HG02840 (cell line): ENCODE measurements around the gene KRT32.

ENCODE experiments used
- ATAC-seq: cut with Tn5 transposase; IDR thresholded peaks from one replicate; pipeline ENCODE4 v1.9.1; 2021; ENCODE audit warnings: mild to moderate bottlenecking, moderate library complexity, moderate number of reproducible peaks; ENCODE audit not compliant: unreplicated experiment, low FRiP score

KRT32 gene

DNA sequence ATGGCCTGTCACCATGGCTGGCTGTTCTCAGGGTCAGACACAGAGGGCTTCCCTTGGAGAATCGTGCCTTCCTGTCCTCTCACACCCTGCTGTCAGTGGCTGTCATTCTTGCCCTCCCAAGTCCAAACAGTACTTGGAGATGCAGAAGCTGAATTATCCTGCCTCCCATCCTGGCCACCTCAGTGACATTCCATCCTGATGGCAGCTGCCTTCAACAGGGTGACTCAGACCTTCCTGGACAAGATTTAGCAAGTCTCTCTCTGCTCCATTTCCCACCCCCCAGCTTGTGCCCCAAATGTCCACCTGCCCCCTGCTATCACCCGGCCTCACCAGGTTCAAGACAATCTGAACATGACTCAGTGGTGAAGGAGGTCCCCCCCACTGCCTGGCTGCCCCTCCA is 27.3 kb upstream of the KRT32 start:
- ATAC-seq = no peak

DNA sequence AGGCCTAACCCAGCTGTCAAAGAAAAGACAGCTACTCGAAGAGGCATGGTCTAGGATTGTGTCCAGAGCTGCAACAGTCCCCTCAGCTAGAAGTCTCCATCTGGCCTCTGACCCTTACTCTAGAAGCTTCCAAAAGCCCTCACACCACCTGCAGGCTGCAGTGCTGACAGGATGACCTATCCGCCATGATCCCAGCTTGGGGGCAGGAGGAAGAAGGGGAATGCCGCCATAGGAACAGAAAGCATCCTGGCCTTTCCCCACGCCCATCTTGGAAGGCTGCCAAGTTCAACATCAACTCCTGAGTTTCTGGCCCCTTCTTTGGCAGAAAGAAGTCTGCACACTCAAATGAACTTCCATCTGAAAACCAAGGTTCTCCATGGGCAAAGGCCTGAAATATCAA is 25.6 kb upstream of the KRT32 start:
- ATAC-seq = no peak

DNA sequence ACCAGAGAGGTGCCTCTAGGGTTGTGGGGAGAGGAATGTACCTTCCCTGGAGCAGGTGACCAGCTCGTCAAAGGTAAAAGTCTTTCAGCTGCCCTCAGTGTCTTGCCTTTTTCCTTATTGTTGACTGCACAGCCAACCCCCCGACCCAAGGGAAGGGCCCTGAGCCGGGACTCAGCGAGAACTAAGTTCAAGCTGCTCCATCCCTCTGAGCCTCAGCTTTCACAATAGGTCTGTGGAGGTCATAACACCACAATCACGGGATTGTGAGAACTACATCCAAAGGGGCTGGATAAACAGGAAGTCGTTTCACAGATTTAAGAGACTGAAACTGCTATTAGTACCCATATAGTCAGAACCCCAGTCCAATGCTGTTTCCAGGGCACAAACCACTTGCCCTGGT is 25.2 kb upstream of the KRT32 start:
- ATAC-seq = no peak

DNA sequence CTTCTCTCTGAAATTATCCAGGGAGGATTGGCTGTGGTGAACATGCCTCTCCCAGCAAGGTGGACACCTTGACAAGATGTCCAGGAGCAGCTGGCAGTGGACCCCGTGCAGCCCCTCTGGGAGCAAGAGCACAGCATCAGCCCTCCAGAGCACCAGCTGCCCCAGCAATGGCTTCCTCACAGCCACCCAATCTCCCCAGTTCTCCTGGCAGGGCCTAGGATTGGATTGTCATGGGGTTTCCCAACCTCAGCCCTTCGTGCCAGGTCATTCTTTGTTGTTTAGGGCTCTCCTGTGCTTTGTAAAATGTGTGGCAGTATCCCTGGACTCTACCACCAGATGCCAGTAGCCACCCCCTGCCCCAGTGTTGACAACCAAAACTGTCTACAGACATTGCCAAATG is 24.3 kb upstream of the KRT32 start:
- no peak for ATAC-seq

DNA sequence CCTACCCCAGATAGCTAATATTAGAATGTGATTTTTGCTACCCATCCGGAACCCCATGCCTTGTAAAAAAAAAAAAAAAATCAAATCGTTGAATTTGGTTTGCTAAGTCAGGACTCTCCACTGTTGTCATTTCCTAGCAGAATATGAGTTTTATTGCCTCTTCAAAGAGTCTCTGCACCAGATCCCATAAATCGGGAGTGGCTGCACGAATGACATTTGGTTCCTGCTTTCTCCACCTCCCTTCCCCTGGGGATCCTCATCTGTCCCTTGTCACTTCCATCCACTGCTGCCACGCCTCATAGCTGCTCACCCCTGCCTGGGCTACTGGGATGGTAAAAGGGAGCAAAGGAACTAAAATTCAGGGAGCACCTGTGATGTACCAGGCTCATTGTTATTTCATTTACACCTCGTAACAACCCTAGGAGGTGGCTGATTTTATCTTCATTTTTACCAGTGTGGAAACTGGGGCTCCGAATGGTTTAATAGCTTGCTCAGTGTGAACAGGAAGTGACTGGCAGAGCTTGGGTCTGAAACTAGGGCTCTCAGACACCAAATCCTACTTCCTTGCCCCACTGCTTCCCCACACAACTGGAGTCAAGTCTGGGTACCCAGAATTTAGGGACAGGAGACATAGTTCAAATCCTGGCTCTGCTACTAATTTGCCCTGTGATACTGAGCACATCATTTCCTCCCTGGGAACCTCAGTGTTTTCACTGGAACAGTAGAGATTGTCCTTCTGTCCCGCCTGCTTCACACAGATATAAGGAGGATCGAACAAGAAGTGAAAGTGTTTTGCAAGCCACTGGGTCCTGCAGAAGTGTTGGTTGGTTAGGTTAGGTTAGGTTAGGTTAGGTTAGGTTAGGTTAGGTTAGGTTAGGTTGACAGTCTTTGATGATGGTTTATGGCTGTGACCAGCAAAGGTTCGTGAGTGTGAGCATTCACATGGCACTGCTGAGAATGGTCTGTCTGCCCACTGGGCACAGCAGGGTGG is 23.1 kb upstream of the KRT32 start:
- ATAC-seq = no peak

DNA sequence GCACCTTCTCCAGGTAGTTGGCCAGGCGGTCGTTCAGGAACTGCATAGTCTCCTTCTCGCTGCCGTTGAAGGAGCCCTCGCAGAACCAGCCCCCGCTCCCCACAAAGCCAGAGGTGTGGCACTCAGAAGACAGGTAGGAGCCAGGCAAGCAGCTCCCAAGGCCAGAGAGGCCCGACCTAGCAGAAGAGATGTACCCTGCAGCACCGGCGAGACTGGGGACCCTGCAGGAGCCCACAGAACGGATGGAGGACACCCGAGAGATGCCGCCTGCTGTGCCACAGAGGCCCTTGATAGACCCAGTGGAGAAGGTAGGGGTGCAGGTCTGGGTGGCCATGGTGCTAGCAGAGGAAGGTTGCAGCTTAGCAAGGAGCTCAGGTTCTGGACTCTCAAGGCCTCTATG is 22.3 kb upstream of the KRT32 start, which contains the start of gene KRT36:
Gene KRT36, minus strand, starts transcription at position 380 of the 400 bp plus-strand sequence. Its CDS starts 46 bp downstream, at position 334.
- no peak for ATAC-seq

DNA sequence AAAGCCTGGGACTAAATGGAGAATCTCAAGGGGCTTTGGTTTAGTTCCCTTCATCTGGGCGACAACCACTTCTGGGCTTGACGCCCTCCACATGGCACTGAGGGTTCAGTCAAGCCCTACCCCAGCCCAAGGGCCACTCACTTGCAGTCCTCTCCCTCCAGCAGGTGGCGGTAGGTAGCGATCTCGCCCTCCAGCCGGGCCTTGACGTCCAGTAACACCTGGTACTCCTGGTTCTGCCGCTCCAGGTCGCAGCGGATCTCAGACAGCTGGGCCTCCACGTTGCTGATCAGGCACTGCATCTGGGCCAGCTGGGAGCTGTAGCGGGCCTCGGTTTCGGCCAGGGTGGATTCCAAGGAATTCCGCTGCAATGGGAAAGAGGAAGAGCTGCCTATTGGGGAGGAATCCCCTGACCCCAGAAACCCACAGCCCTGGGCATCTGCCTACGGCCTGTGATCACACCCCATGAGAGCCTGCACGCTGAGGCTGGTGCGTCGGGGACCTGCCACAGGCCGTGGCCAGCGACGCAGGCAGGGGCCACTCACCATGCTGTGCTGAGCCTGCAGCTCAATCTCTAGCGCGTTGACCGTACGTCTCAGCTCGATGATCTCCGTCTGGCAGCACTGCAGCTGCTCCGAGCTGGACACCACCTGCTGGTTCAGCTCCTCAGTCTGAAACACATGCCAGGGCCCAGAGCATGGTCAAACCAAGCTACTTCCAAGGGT is 19.8 kb upstream of the KRT32 start:
- no peak for ATAC-seq

DNA sequence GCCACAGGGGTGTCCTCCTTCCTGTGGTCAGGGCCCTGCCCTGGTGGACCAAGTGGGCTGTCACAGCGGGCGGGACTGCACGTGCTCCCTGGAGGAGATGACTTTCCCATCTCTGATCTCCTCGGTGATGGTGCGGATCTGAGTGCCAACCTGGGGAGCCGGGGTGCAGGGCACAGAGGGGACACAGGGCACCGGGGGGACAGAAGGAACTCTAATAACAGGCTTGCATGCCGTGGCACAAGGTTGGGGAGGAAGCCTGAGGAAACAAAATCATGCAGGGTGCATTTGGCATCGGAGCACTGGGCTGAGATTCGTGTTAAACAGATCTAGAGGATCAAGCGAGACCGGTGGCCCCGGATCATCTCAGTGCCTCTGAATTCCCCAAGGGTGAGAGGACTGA is 19.1 kb upstream of the KRT32 start:
- ATAC-seq = no peak

DNA sequence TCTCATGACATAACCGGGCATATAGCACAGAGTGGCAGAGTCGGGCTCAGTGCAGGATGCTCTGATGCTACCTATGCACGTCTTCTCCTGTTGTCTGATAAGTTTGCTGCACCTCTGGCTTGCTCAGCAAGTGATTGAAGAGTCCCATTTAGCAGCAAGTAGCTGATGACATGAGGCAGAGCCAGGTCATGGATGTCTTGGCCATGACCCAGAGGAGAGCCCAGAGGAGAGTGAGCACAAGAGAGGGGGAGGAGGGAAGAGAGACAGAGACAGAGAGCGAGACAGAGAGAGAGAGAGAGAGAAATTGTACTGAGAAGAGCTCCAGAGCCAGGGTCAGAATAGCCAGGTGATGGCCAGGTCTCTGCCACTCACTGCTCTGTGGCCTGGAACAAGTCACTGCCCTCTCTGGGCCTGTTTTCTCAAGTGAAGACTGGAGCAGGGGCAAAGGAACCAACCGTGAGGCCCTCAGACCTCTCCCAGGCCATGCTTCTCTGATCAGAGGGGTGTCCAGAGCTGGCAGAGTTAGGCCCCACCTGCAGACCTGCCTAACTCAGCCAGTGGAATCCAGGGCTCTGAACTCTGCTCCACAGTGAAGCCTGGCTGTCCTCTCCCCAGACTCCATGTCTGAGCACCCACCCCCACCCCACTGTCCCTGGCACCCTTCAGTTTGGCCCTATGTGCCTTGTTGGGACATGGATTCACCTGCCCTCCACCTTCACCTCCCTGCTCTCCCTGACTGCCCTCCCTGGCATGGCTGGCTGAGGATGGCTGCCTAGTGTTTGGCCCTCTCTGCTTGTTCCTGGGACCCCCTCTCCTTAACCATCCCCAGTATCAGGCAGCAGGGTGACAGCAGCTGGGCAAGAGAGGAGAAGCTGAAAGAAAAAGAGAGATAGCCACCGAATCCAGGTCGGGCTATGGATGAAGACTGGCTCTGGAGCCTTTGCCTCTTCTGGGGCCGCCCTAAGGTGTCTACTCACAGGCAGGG is 18.0 kb upstream of the KRT32 start:
- ATAC-seq = no peak

DNA sequence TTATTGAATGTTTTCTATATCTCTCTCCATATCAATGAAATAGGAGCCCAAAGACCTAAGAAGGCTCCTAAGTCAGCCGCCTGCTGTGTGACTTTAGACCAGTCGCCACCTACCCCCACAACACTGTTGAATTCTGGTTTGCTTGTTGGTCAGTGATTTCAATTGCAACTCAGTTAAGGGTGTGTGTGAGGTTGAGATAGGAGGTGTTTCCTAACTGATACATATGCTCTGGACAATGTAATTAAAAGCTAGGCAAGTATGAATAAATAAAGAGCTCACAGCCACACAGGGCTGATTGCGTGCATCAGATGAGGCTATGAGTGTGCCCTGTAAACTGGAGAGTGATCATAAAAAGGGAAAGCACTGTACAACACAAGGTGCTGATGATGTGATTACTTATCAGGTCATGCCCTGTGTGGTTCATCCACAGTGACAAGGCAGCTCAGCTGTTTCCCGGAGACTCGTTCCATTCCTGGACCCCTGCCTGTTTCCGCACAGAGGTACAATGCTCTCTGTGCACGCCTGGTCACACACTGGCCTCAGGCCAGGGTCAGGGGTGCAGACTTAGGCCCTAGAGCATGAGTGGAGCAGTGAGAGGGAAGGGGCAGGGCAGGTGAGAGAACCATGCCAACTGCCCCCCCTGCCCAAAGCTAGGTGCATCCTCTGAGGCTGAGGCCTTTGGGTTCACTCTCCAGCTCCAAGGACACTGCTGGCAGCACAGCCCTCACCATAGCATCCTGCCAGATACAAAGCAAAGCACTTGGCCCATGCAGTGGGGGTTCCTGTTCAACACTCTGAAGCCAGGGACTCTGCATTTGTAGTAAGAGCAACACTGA is 17.0 kb upstream of the KRT32 start:
- ATAC-seq = no peak

DNA sequence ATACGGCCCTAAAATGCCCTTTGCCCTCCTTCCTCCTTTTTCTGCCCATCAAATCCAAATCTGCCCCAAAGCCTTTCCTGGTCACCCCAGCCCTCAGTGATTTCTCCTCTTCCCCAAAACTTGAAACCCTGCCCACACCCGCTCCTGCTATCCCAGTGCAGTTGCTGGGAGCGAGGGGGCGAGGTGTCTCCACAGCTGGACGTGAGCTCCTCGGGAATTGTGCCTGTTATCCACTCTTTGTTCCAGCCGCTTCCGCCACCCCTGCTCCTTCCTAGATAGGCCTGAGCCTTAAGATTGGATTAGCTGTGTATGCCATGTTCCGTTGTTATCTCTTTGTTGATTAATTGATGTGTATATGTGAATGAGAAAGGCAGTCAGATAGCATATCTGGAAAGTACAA is 16.3 kb upstream of the KRT32 start:
- no peak for ATAC-seq

DNA sequence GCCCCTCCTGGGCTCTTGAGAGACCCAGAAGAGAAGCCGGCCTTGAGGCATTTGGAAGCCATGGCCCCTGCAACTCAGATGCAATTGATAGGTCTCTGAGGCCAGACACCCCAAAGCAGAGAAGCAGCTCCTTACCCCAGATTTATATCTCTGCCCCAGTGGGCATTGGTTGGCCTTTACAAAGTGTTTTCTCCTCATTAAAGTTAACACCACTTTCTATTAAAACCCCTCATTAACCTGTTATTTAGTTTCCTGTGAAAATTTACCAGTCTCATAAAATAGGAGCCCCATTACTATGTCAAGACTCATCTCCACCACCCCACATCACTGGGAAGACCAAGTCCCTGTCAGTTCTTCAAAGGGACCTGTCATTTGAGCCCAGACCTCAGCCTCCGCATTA is 13.8 kb upstream of the KRT32 start, which contains the start of gene KRT35:
Gene KRT35, minus strand, starts transcription at position 116 of the 400 bp plus-strand sequence. Its CDS starts 54 bp downstream, at position 62.
- ATAC-seq = no peak

DNA sequence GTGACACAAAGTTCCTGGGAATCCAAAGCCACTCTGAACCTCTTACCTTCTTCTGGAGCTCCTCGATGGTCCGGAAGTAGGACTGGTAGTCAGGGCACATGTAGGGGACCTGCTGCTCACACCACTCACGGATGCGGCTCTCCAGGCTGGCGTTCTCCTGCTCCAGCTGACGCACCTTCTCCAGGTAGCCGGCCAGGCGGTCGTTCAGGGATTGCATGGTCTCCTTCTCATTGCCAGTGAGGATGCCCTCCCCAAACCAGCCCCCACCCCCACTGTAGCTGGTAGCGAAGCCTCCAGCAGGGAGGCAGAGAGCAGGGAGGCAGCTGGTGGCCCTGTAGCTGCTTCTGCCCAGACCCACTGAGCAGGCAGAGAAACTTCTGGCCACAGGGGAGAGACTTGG is 13.4 kb upstream of the KRT32 start:
- no peak for ATAC-seq

DNA sequence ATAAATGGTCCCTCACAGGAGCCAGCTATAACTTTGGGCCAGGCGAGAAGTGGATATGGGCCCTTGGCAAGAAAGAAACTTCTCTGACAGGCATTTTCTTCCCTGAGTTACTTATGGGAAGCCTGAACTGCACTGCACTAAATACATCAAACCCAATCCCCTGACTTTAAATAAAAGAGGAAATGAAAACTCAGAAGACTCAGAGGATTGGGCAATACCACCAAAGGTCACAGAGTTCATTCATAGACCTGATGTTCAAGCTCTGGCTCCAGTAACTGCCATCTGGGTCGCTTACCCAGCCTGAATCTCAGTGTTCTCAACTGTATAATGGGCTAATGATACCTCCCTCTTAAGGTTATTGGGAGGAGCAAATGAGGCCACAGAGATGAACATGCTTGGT is 12.9 kb upstream of the KRT32 start:
- no peak for ATAC-seq

DNA sequence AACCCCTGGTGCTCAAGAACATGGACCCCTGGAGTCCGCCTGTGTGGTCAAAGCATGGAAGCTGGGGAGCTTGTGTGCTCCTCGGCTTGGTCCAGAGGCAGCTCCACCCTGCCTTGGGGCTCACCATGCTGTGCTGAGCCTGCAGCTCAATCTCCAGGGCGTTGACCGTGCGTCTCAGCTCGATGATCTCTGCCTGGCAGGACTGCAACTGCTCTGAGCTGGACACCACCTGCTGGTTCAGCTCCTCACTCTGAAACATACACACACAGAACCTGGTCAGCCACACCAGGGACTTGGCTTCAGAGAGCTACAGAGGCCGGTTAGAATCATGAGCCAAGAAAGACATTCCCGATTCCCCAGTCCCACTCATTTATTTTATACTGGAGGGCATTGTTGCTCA is 11.1 kb upstream of the KRT32 start:
- no peak for ATAC-seq

DNA sequence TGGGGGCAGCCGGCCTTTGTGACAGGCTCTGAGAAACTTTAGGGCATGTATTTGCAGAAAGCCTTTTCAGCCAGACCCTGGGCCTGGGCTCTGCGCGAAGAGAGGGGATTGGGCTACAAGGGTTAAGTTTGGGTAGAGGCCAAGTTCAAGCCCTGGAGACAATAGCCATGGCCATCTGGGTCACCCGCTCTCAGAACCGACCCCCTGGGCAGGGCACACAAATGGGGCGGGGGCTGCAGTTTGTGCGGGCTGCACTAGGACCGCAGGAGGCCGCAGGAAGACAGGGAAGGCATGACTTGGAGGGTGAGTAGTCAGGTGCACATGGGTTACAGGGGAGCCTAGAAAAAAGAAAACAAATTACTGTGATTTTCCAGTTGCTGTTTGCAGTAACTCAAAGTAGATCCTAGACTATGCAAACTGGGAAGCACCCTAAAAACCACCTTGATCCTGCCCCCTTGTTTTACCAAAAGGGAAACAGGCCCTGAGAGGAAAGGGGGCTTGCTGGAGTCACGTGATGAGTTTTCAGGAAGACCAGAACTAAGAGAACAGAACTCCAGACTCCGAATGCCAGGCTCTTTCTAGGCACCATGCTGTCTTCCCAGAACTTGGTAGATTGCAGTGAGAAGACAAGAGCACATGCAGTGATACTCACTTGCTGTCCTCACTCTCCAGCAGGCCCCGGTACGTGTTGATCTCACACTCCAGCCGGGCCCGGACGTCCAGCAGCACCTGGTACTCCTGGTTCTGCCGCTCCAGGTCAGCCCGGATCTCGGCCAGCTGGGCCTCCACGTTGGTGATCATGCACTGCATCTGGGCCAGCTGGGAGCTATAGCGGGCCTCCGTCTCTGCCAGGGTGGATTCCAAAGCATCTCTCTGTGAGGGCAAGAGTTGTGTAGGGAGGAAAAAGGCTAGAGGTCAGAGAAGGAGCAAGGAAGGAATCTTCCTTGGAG is 10.0 kb upstream of the KRT32 start:
- ATAC-seq = no peak

DNA sequence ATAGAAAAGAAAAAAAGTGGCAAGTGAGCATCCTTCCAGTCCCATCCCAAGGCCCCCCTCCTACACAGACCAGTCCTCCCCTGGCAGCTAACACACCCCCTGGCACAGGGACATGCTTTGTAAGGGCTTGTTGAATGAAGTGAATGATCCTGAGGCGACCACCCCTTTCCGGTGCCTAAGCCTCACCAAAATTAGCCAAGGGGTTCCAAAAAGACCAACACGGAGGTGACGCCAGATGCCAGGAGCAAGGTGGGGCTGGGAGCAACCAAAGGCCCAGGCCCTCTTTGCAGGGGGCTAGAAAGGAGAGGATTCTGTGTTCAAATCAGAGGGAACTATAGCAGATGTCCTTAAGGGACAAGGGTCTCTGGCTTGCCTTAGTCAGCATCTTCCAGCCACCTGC is 8.2 kb upstream of the KRT32 start:
- ATAC-seq = no peak

DNA sequence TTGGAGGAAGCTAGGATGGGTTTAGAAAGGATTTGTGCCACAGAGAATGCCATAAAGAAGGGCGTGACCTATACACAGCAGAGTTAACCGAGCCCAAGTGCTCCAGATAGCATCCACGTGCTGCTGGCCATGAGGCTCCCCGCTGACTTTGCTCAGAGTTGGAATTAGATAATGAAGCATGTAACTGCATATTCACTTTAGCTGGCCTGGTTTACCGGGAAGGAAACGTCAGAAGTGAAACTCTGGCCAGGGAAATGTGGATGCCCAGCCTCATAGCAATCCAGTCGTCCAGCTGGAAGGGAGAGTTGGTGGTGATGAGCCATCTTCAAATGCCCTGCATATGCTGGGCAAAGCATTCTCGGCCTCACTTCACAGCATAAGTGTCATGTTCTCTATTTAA is 7.7 kb upstream of the KRT32 start:
- no peak for ATAC-seq
